ENCODE results near the gene FA2H.

GRCh38 chr16:74761665-74762064, 13.0 kb downstream of the FA2H start:
- TF ChIP-seq CTCF (IDR thresholded peaks at IDR 0.05) (no peak), ZFX (IDR thresholded peaks at IDR 0.05; ENCODE audit: borderline replicate concordance) (no peak)
